IMR-90 (cell line): ENCODE results near the gene VASH1. TPM values are rescaled to one million over a fixed set of nuclear protein-coding genes. Genes with fewer than 3 reads are reported as not detected.

Experiments
- ATAC-seq: fragments of 200-7000 bp; cut with Tn5 transposase; 2 replicates; pipeline ENCODE4 v1.9.1; 2020; ENCODE audit warnings: low read depth, mild to moderate bottlenecking, moderate library complexity
- BruUV-seq: library from RNA; stranded (reverse); fragments of 400-500 nt; replicated peaks from 2 replicates; lab custom pipeline; 2021; lab: Mats Ljungman, UMichigan
- CTCF ChIA-PET: fragments of 300-600 bp; formaldehyde crosslinking; extraction: SDS; loops from one replicate; lab custom pipeline; 2021; ENCODE audit warnings: antibody characterized with exemption; lab: Yijun Ruan, JAX
- POLR2A ChIA-PET: fragments of 300-600 bp; sonication (Branson Sonifier 250); formaldehyde crosslinking; loops from one replicate; lab custom pipeline; 2022; ENCODE audit warnings: antibody characterized with exemption; ENCODE audit not compliant: unreplicated experiment; lab: Charles Lee
- DNase-seq: peaks from one replicate; pipeline ENCODE4 v3.0.0; 2013
- H2AFZ ChIP-seq: replicated peaks from 2 replicates; pipeline ENCODE3; 2013; ENCODE audit warnings: low read length, mild to moderate bottlenecking; ENCODE audit not compliant: poor library complexity
- H2AK5ac ChIP-seq: 2 replicates; pipeline ENCODE4 v1.6.1; 2013; ENCODE audit warnings: low read depth, low read length, inconsistent platforms
- H2AK9ac ChIP-seq: replicated peaks from 2 replicates; pipeline ENCODE3; 2013; ENCODE audit warnings: mild to moderate bottlenecking, low read depth, low read length, moderate library complexity; ENCODE audit not compliant: poor library complexity
- H2BK120ac ChIP-seq: 2 replicates; pipeline ENCODE4 v1.6.1; 2013; ENCODE audit warnings: low read depth, low read length, inconsistent platforms
- H2BK15ac ChIP-seq: 3 replicates; pipeline ENCODE4 v1.6.1; 2013; ENCODE audit warnings: low read depth, low read length, inconsistent platforms
- H2BK20ac ChIP-seq: 2 replicates; pipeline ENCODE4 v1.6.1; 2013; ENCODE audit warnings: low read depth, mild to moderate bottlenecking, inconsistent platforms, low read length, moderate library complexity
- H2BK5ac ChIP-seq: 2 replicates; pipeline ENCODE4 v1.6.1; 2013; ENCODE audit warnings: mild to moderate bottlenecking, low read depth, low read length, inconsistent platforms; ENCODE audit not compliant: poor library complexity, severe bottlenecking
- H3K14ac ChIP-seq: replicated peaks from 2 replicates; pipeline ENCODE4 v1.6.1; 2013; ENCODE audit warnings: low read depth, low read length, inconsistent platforms
- H3K18ac ChIP-seq: 2 replicates; pipeline ENCODE4 v1.6.1; 2013; ENCODE audit warnings: low read depth, low read length, control low read depth
- H3K23ac ChIP-seq: 2 replicates; pipeline ENCODE4 v1.6.1; 2013; ENCODE audit warnings: low read depth, low read length, inconsistent platforms
- H3K27ac ChIP-seq: 2 replicates; pipeline ENCODE4 v1.5.1; 2013; ENCODE audit warnings: mild to moderate bottlenecking, control low read depth, low read length; ENCODE audit not compliant: insufficient read depth
- H3K27me3 ChIP-seq: 2 replicates; pipeline ENCODE4 v1.6.1; 2013; ENCODE audit warnings: low read length; ENCODE audit not compliant: control insufficient read depth, insufficient read depth
- H3K36me3 ChIP-seq: 2 replicates; pipeline ENCODE4 v1.6.1; 2013; ENCODE audit warnings: low read length, mixed read lengths; ENCODE audit not compliant: control insufficient read depth, insufficient read depth
- H3K4ac ChIP-seq: 2 replicates; pipeline ENCODE4 v1.6.1; 2013; ENCODE audit warnings: low read depth, low read length, inconsistent platforms
- H3K4me1 ChIP-seq: 2 replicates; pipeline ENCODE4 v1.6.1; 2013; ENCODE audit warnings: low read length, mixed read lengths; ENCODE audit not compliant: control insufficient read depth, insufficient read depth
- H3K4me2 ChIP-seq: 2 replicates; pipeline ENCODE4 v1.6.1; 2013; ENCODE audit warnings: low read depth, mild to moderate bottlenecking, control low read depth, low read length, moderate library complexity
- H3K4me3 ChIP-seq: 2 replicates; pipeline ENCODE4 v1.5.1; 2013; ENCODE audit warnings: low read depth, mild to moderate bottlenecking, control low read depth, low read length, moderate library complexity; ENCODE audit not compliant: insufficient read depth
- H3K56ac ChIP-seq: 2 replicates; pipeline ENCODE4 v1.6.1; 2013; ENCODE audit warnings: low read length, inconsistent platforms; ENCODE audit not compliant: insufficient read depth; ENCODE audit errors: extremely low read depth
- H3K79me1 ChIP-seq, 2 experiments: 2 replicates each; pipeline ENCODE4 v1.6.1; 2013; ENCODE audit warnings: low read length in 2 of 2, inconsistent platforms in 1 of 2, low read depth in 1 of 2
- H3K9ac ChIP-seq: 2 replicates; pipeline ENCODE4 v1.6.1; 2013; ENCODE audit warnings: low read depth, low read length, control low read depth
- H3K9me1 ChIP-seq: 2 replicates; pipeline ENCODE4 v1.6.1; 2013; ENCODE audit warnings: low read length, inconsistent platforms; ENCODE audit not compliant: insufficient read depth
- H3K9me3 ChIP-seq: 2 replicates; pipeline ENCODE4 v1.6.1; 2013; ENCODE audit warnings: low read length; ENCODE audit not compliant: control insufficient read depth, insufficient read depth
- H4K20me1 ChIP-seq: 2 replicates; pipeline ENCODE4 v1.6.1; 2013; ENCODE audit warnings: low read length, inconsistent platforms; ENCODE audit not compliant: insufficient read depth
- H4K5ac ChIP-seq: 2 replicates; pipeline ENCODE4 v1.6.1; 2013; ENCODE audit warnings: mild to moderate bottlenecking, low read depth, low read length, control low read depth
- H4K8ac ChIP-seq, 2 experiments: 2 replicates each; pipeline ENCODE4 v1.6.1; 2013; ENCODE audit warnings: low read depth in 2 of 2, low read length in 2 of 2, control low read depth in 1 of 2, inconsistent platforms in 1 of 2
- H4K91ac ChIP-seq: 2 replicates; pipeline ENCODE4 v1.6.1; 2013; ENCODE audit warnings: low read depth, low read length, inconsistent platforms; ENCODE audit not compliant: insufficient read depth
- BHLHE40 ChIP-seq: fragments of 150-350 bp; IDR thresholded peaks from 2 replicates; pipeline ENCODE4 v1.6.1; 2016; ENCODE audit warnings: mild to moderate bottlenecking, low read depth, low read length
- FOS ChIP-seq: fragments of 150-350 bp; IDR thresholded peaks from 2 replicates; pipeline ENCODE4 v1.6.1; 2016; ENCODE audit warnings: low read depth, low read length
- MXI1 ChIP-seq: IDR thresholded peaks from 2 replicates; pipeline ENCODE4 v1.6.1; 2012; ENCODE audit warnings: low read depth, mild to moderate bottlenecking, low read length, moderate library complexity, borderline replicate concordance
- NFE2L2 ChIP-seq: fragments of 150-350 bp; IDR thresholded peaks from 2 replicates; pipeline ENCODE4 v1.6.1; 2016; ENCODE audit warnings: low read depth, mild to moderate bottlenecking, low read length
- RAD21 ChIP-seq: IDR thresholded peaks from 2 replicates; pipeline ENCODE4 v1.6.1; 2012; ENCODE audit warnings: low read length, improper control_type of control experiment
- RCOR1 ChIP-seq: IDR thresholded peaks from 2 replicates; pipeline ENCODE4 v1.6.1; 2012; ENCODE audit warnings: mild to moderate bottlenecking, low read length, improper control_type of control experiment; ENCODE audit not compliant: insufficient replicate concordance
- RFX5 ChIP-seq: IDR thresholded peaks from 2 replicates; pipeline ENCODE4 v1.8.0; 2012; ENCODE audit warnings: low read depth, mild to moderate bottlenecking, low read length, moderate library complexity
- WGBS, 2 experiments: methylation state at CpG; one replicate each; pipeline versions ENCODE4 v1.1.5 to v1.1.7; 2013; ENCODE audit warnings: missing lambda C conversion rate in 2 of 2; ENCODE audit not compliant: insufficient read length in 1 of 2; ENCODE audit errors: extremely low coverage in 2 of 2; 5-methylcytosine and 5-hydroxymethylcytosine counted together
- dilution Hi-C: fragments of 300-500 bp; cut with HindIII; formaldehyde crosslinking; loops from one replicate; pipeline ENCODE4 v1.14.3; 2018; ENCODE audit warnings: low sequenced_read_pairs; ENCODE audit not compliant: unreplicated experiment
- in situ Hi-C: fragments of 300-500 bp; cut with MboI; formaldehyde crosslinking; loops from 3 replicates; pipeline ENCODE4 v1.14.3; 2019; ENCODE audit warnings: low sequenced_read_pairs, inconsistent platforms, mixed read lengths
- intact Hi-C: fragments of 100-400 bp; cut with micrococcal nuclease; formaldehyde crosslinking; loops from 2 replicates; pipeline ENCODE4 v1.10.0; 2022
- polyA plus RNA-seq, 3 experiments: library from polyadenylated mRNA; depleted of rRNA; stranded (reverse); fragments of >200 nt; gene quantifications; 2 replicates each; pipeline ENCODE4 v1.2.3, GENCODE V29; 2012; ENCODE audit warnings: low replicate concordance in 1 of 3
- total RNA-seq: library from RNA; depleted of rRNA; stranded (reverse); fragments of >200 nt; gene quantifications from 2 replicates; pipeline ENCODE4 v1.2.3, GENCODE V29; 2012

VASH1 gene
- total and polyA plus RNA-seq, 2 of the 4 experiments (the other 2 are of a cell fraction): 2.0 to 9.5 TPM

DNA sequence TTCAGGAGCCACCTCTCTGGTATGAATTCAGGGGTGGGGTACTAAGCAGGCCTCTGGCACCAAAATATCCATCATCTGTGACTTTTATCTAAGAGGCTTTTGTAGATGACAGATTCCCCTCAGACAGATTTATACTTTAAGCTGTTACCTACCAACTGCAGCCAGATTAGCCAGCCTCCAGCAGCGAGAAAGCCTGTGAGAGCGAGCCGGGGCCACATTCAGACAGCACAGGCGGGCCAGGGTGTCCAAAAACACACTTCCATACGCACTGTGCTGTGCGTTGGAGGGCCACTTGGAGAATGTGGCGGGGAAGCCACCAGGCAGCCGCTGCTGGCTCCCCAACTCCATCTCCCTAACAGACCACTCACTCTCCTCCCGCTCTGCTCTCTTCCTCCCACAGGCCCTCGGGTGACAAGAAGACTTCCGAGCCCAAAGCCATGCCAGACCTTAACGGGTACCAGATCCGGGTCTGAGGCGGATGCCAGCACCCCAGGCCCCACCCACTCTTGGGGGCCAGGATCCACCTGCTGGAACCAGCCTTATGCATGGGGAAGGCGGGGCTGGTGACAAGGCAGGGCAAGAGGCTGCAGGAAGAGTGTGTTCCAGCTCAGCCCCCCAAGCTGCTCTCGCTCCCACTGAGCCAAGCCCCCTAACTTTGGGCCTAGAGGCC is 17.4 kb downstream of the VASH1 start:
- Histone ChIP-seq H2AFZ (no peak overlapping the region), H4K8ac (no peak overlapping the region), H3K36me3 (peaks cover 8% of the 10 kb centered on the region; the same call in 1 of the 2 replicates), H2BK120ac (no peak overlapping the region), H3K4me3 (no peak overlapping the region), H2BK15ac (no peak overlapping the region), H3K79me1 (no peaks in the 10 kb centered on the region), H3K4me2 (no peak overlapping the region), H3K4ac (no peak overlapping the region), H3K27me3 (no peaks in the 10 kb centered on the region), H3K9me1 (no peaks in the 10 kb centered on the region; the same call in 1 of the 2 replicates), H4K91ac (no peak overlapping the region), H3K9ac (no peak overlapping the region), H3K56ac (no peak overlapping the region), H2BK20ac (no peak overlapping the region), H3K9me3 (no peaks in the 10 kb centered on the region), H3K23ac (no peak overlapping the region), H2AK9ac (no peak overlapping the region), H2AK5ac (no peak overlapping the region), H3K18ac (no peak overlapping the region), H4K20me1 (no peaks in the 10 kb centered on the region), H3K27ac (no peak overlapping the region), H2BK5ac (no peak overlapping the region), H4K5ac (no peak overlapping the region), H3K4me1 (peaks cover 6% of the 10 kb centered on the region), H3K14ac (no peak overlapping the region)
- CTCF ChIA-PET: no interaction called here
- no TSS peak for BruUV-seq
- 100% methylated on average over 5 of the region's 16 CpGs; no CpG with 5 or more reads in 1 of the 2 experiments for WGBS, 2 experiments
- TF ChIP-seq RCOR1 (no peak), RFX5 (no peak), BHLHE40 (no peak), RAD21 (no peak), MXI1 (no peak), FOS (no peak), NFE2L2 (no peak)
- DNase-seq (no peak), ATAC-seq (no peak)
- intact Hi-C loops: no loop called here
- in situ Hi-C loops: no loop called here
- POLR2A ChIA-PET: no interaction called here
- dilution Hi-C loops: no loop called here
